ENCODE results near the gene NEO1.
"Not testable (repeated sequence)": the region's sequence is repeated elsewhere in the genome, so short reads cannot be mapped to it uniquely, and the experiment has no call there.

NEO1 gene

GRCh38 chr15:73196113-73196512, 143.8 kb downstream of the NEO1 start:
- H3K9ac ChIP-seq (ENCODE audit: low read length) = no peak overlapping the region
- peaks cover 8% of the 10 kb centered on the region for H3K4me1 ChIP-seq (ENCODE audit: control insufficient read depth, insufficient read depth, low read length)
- no peaks in the 10 kb centered on the region for H3K36me3 ChIP-seq (ENCODE audit: control insufficient read depth, insufficient read depth, low read length)
- no peak overlapping the region for H3K4me3 ChIP-seq (ENCODE audit: low read length)
- no peaks in the 10 kb centered on the region for H3K9me3 ChIP-seq (ENCODE audit: control insufficient read depth, low read length)
- H3K27me3 ChIP-seq (ENCODE audit: control insufficient read depth, insufficient read depth, low read length) = no peaks in the 10 kb centered on the region

DNA sequence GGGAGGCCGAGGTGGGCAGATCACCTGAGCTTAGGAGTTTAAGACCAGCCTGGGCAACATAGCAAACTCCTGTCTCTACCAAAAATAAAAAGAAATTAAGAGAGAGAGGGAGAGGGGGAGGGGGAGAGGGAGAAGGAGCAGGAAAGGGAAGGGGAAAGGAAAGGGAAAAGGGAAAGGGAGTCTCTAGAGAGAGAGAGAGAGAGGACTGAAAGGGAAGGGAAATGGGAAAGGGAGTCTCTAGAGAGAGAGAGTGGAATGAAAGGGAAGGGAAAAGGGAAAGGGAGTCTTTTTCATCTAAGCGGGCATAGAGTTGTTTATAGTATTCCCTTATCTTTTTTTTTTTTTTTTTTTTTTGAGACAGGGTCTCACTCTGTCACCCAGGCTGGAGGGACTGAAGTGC, 148.1 kb downstream of the NEO1 start:
- no peaks in the 10 kb centered on the region for H3K36me3 ChIP-seq (ENCODE audit: control insufficient read depth, insufficient read depth, low read length)
- no peak overlapping the region for H3K9ac ChIP-seq (ENCODE audit: low read length)
- H3K4me1 ChIP-seq (ENCODE audit: control insufficient read depth, insufficient read depth, low read length) = peaks cover 8% of the 10 kb centered on the region
- H3K9me3 ChIP-seq (ENCODE audit: control insufficient read depth, low read length) = no peaks in the 10 kb centered on the region
- H3K27me3 ChIP-seq (ENCODE audit: control insufficient read depth, insufficient read depth, low read length) = no peaks in the 10 kb centered on the region
- no peak overlapping the region for H3K4me3 ChIP-seq (ENCODE audit: low read length)

DNA sequence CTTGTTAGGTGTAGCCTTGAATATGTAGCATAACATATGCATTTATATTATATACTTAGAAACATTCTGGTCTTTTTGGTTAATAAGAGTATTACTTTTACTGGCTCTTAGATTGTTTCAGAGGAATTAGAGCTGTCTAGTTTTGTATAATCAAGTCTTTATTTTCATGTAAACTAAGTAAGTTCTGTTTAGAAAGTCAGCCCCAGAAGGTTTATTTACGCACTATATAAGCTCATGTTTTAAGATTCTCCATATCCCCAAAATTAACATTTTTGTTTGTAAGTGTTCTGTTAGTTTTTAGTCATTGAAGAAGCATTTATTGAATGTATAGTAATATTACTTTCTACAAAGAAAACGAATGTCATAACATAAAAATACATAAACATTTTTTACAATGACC, 158.4 kb downstream of the NEO1 start:
- H3K9me3 ChIP-seq (ENCODE audit: control insufficient read depth, low read length) = no peaks in the 10 kb centered on the region
- no peaks in the 10 kb centered on the region for H3K27me3 ChIP-seq (ENCODE audit: control insufficient read depth, insufficient read depth, low read length)
- H3K4me1 ChIP-seq (ENCODE audit: control insufficient read depth, insufficient read depth, low read length) = no peaks in the 10 kb centered on the region
- no peak overlapping the region for H3K9ac ChIP-seq (ENCODE audit: low read length)
- H3K4me3 ChIP-seq (ENCODE audit: low read length) = no peak overlapping the region
- H3K36me3 ChIP-seq (ENCODE audit: control insufficient read depth, insufficient read depth, low read length) = no peaks in the 10 kb centered on the region

DNA sequence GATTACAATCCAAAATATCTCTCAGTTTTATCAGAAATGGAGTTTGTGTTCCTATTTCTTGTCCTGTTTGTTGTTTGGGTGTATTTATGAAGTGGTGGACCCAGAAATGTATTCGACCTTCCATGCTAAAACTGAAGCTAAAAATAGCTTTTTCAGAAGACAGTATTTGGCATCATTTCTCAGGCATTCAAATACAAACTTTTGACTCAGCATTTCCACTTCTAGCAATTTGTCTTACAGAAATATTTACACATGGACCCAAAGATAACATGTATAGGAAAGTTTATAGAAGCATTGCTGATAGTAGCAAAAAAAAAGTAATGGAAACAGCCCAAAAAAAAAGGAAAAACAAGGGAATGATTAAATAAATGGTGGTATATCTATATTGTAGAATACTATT, 160.2 kb downstream of the NEO1 start:
- Histone ChIP-seq H3K4me3 (ENCODE audit: low read length) (no peak overlapping the region), H3K9ac (ENCODE audit: low read length) (no peak overlapping the region), H3K4me1 (ENCODE audit: control insufficient read depth, insufficient read depth, low read length) (no peaks in the 10 kb centered on the region), H3K27me3 (ENCODE audit: control insufficient read depth, insufficient read depth, low read length) (no peaks in the 10 kb centered on the region), H3K9me3 (ENCODE audit: control insufficient read depth, low read length) (no peaks in the 10 kb centered on the region), H3K36me3 (ENCODE audit: control insufficient read depth, insufficient read depth, low read length) (no peaks in the 10 kb centered on the region)

- not testable (repeated sequence) for H3K9ac ChIP-seq (ENCODE audit: low read length); H3K4me1 ChIP-seq (ENCODE audit: control insufficient read depth, insufficient read depth, low read length); H3K9me3 ChIP-seq (ENCODE audit: control insufficient read depth, low read length); H3K27me3 ChIP-seq (ENCODE audit: control insufficient read depth, insufficient read depth, low read length); H3K4me3 ChIP-seq (ENCODE audit: low read length); H3K36me3 ChIP-seq (ENCODE audit: control insufficient read depth, insufficient read depth, low read length)
Measured at GRCh38 chr15:73221450-73221849, 169.2 kb downstream of the NEO1 start.

DNA sequence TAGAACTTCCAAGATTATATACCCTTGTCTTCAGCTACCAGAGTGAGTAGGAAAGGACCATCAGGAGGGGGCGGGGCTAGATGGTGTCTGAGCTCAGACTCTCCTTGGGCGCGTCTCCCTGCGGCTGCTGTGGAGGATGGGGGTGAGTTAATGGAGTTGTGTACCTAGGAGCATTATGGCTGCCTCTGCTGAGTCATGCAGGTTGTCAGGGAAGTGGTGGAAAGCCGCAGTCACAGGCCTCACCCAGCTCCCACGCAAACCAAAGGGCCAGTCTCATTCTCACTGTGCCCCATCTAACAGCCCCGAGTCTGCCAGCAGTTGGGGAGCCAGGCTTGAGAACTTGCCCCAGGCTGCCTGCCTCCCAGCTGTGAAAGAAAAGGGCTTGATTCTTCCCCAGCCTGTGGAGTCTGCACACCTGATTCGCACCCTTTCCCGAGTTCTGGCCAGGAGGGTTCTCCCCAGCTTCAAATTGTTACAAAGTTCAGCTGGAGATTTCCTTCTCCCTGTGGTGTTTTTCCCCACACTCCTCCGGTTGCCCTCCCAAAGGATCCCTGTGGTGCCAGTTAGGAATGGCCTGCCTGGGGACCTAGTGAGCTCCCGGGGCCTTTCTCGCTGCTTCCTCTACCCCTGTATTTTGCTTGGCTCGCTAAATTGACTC, 173.2 kb downstream of the NEO1 start:
- no peak overlapping the region for H3K4me3 ChIP-seq (ENCODE audit: low read length)
- no peaks in the 10 kb centered on the region for H3K27me3 ChIP-seq (ENCODE audit: control insufficient read depth, insufficient read depth, low read length)
- H3K9ac ChIP-seq (ENCODE audit: low read length) = no peak overlapping the region
- no peaks in the 10 kb centered on the region for H3K36me3 ChIP-seq (ENCODE audit: control insufficient read depth, insufficient read depth, low read length)
- H3K4me1 ChIP-seq (ENCODE audit: control insufficient read depth, insufficient read depth, low read length) = peaks cover 12% of the 10 kb centered on the region
- H3K9me3 ChIP-seq (ENCODE audit: control insufficient read depth, low read length) = no peaks in the 10 kb centered on the region

DNA sequence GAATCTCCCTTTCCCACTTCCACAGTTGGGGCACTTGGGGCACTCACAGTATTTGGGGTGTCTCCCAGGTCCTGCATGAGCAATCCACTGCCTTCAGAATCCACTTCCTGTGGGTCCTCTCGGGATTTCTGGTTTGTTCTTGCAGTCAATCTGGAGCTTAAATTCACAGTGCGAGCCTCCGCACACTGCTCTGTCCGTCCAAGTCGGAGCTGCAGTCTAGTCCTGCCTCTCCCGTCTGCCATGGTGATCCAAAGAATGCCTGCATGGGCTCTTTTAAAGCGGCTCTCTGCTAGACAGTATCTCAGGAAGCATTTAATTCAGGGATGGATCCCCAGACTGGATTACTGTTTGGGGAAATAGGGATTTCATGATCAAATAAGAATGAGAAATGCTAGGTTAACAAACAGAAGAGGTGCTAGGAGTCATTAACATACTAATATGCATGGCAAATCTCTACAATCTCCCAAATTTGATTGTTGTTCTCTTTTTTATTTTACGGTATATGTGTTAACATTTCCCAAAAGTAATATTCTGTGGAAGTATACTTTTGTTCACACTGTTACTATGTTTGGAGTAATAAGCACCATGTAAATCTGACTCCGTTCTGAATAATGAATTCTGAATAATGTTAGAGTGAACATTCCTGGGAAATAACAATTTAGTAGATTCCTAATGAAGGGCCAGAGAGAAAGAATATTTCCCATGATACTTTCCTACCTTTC, 174.0 kb downstream of the NEO1 start:
- Histone ChIP-seq H3K27me3 (ENCODE audit: control insufficient read depth, insufficient read depth, low read length) (no peaks in the 10 kb centered on the region), H3K4me1 (ENCODE audit: control insufficient read depth, insufficient read depth, low read length) (peaks cover 12% of the 10 kb centered on the region), H3K36me3 (ENCODE audit: control insufficient read depth, insufficient read depth, low read length) (no peaks in the 10 kb centered on the region), H3K9ac (ENCODE audit: low read length) (no peak overlapping the region), H3K9me3 (ENCODE audit: control insufficient read depth, low read length) (no peaks in the 10 kb centered on the region), H3K4me3 (ENCODE audit: low read length) (no peak overlapping the region)

GRCh38 chr15:73227433-73228056, 175.3 kb downstream of the NEO1 start:
- Histone ChIP-seq H3K4me1 (ENCODE audit: control insufficient read depth, insufficient read depth, low read length) (peaks cover 22% of the 10 kb centered on the region), H3K27me3 (ENCODE audit: control insufficient read depth, insufficient read depth, low read length) (no peaks in the 10 kb centered on the region), H3K36me3 (ENCODE audit: control insufficient read depth, insufficient read depth, low read length) (no peaks in the 10 kb centered on the region), H3K4me3 (ENCODE audit: low read length) (no peak overlapping the region), H3K9me3 (ENCODE audit: control insufficient read depth, low read length) (no peaks in the 10 kb centered on the region), H3K9ac (ENCODE audit: low read length) (no peak overlapping the region)

GRCh38 chr15:73228128-73228646, 175.9 kb downstream of the NEO1 start:
- Histone ChIP-seq H3K4me3 (ENCODE audit: low read length) (no peak overlapping the region), H3K27me3 (ENCODE audit: control insufficient read depth, insufficient read depth, low read length) (no peaks in the 10 kb centered on the region), H3K9me3 (ENCODE audit: control insufficient read depth, low read length) (no peaks in the 10 kb centered on the region), H3K9ac (ENCODE audit: low read length) (no peak overlapping the region), H3K36me3 (ENCODE audit: control insufficient read depth, insufficient read depth, low read length) (no peaks in the 10 kb centered on the region), H3K4me1 (ENCODE audit: control insufficient read depth, insufficient read depth, low read length) (peaks cover 24% of the 10 kb centered on the region)

GRCh38 chr15:73231661-73232419, 179.6 kb downstream of the NEO1 start:
- Histone ChIP-seq H3K36me3 (ENCODE audit: control insufficient read depth, insufficient read depth, low read length) (no peaks in the 10 kb centered on the region), H3K4me1 (ENCODE audit: control insufficient read depth, insufficient read depth, low read length) (peaks cover 19% of the 10 kb centered on the region), H3K4me3 (ENCODE audit: low read length) (no peak overlapping the region), H3K9me3 (ENCODE audit: control insufficient read depth, low read length) (no peaks in the 10 kb centered on the region), H3K9ac (ENCODE audit: low read length) (no peak overlapping the region), H3K27me3 (ENCODE audit: control insufficient read depth, insufficient read depth, low read length) (no peaks in the 10 kb centered on the region)

DNA sequence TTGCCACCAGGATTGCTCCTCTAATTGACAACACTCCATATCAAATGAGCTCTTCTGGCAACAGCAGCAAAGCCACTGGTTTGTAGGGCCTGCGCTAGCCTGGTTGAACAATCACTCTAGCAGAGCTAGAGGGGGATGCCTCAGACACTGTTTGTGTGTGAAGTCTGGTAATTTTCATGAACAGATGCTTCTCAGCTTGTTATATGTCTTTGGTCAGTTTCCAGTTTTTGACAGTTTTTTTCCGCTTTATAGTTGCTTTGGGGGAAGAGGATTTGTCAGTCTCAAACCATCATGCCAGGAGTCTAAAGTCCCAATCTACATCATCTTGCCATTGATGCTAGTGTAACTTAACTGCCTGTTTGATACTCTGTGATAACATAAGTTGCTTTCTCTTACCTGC, 180.5 kb downstream of the NEO1 start:
- no peaks in the 10 kb centered on the region for H3K27me3 ChIP-seq (ENCODE audit: control insufficient read depth, insufficient read depth, low read length)
- no peaks in the 10 kb centered on the region for H3K36me3 ChIP-seq (ENCODE audit: control insufficient read depth, insufficient read depth, low read length)
- no peak overlapping the region for H3K9ac ChIP-seq (ENCODE audit: low read length)
- no peak overlapping the region for H3K4me3 ChIP-seq (ENCODE audit: low read length)
- peaks cover 13% of the 10 kb centered on the region for H3K4me1 ChIP-seq (ENCODE audit: control insufficient read depth, insufficient read depth, low read length)
- no peaks in the 10 kb centered on the region for H3K9me3 ChIP-seq (ENCODE audit: control insufficient read depth, low read length)

GRCh38 chr15:73233623-73234022, 181.4 kb downstream of the NEO1 start:
- no peaks in the 10 kb centered on the region for H3K27me3 ChIP-seq (ENCODE audit: control insufficient read depth, insufficient read depth, low read length)
- no peaks in the 10 kb centered on the region for H3K36me3 ChIP-seq (ENCODE audit: control insufficient read depth, insufficient read depth, low read length)
- H3K9me3 ChIP-seq (ENCODE audit: control insufficient read depth, low read length) = no peaks in the 10 kb centered on the region

More at GRCh38 chr15:73233623-73234022, 181.4 kb downstream of the NEO1 start:
- Histone ChIP-seq H3K4me3 (ENCODE audit: low read length) (no peak overlapping the region), H3K4me1 (ENCODE audit: control insufficient read depth, insufficient read depth, low read length) (peaks cover 13% of the 10 kb centered on the region), H3K9ac (ENCODE audit: low read length) (no peak overlapping the region)
